Measurements from ENCODE around the gene TARBP1.
A peak's percentile ranks its signal among the peaks of the same experiment; 100 is the strongest.

Gene TARBP1

GRCh38 chr1:234515411-234515810 is 36.4 kb upstream of the TARBP1 start:
- Histone ChIP-seq H3K36me3 (replicated peaks in 1 of 2; ENCODE audit: control insufficient read depth in 2 of 2, insufficient read depth in 2 of 2, low read length in 2 of 2) (no peaks in the 10 kb centered on the region), H3K4me2 (ENCODE audit: insufficient read depth, low read length, poor library complexity, severe bottlenecking) (no peak overlapping the region), H3K14ac (ENCODE audit: low read length) (no peak overlapping the region), H3K9ac (ENCODE audit: low read depth, low read length, poor library complexity) (no peak overlapping the region), H2BK120ac (ENCODE audit: low read depth, low read length) (no peak overlapping the region), H4K8ac (ENCODE audit: low read depth, low read length) (no peak overlapping the region), H2BK15ac (ENCODE audit: low read length) (no peak overlapping the region), H3K27me3 (ENCODE audit: control insufficient read depth in 3 of 3, insufficient read depth in 3 of 3, low read depth in 1 of 3, low read length in 3 of 3) (no peaks in the 10 kb centered on the region), H3K27ac (replicated peaks; ENCODE audit: low read length) (no peak overlapping the region), H3K18ac (ENCODE audit: low read length) (no peak overlapping the region), H3K79me1 (ENCODE audit: low read depth, low read length) (no peaks in the 10 kb centered on the region), H3K9me3 (replicated peaks in 1 of 2; ENCODE audit: control insufficient read depth in 2 of 2, insufficient read depth in 1 of 2, low read depth in 1 of 2, low read length in 2 of 2) (peaks cover 0 to 1% of the 10 kb centered on the region in 2 donors), H2AK5ac (ENCODE audit: low read depth, low read length) (no peak overlapping the region), H3K4ac (ENCODE audit: low read length) (no peak overlapping the region), H3K4me3 (ENCODE audit: low read length in 2 of 2) (no peak overlapping the region), H2BK5ac (ENCODE audit: low read length) (no peak overlapping the region), H2AFZ (ENCODE audit: low read length) (peak overlapping the region; percentile 47), H3K23ac (ENCODE audit: low read depth, low read length, poor library complexity) (no peak overlapping the region), H4K91ac (ENCODE audit: low read depth, low read length, poor library complexity) (no peak overlapping the region), H2BK12ac (ENCODE audit: low read length) (no peak overlapping the region), H3K4me1 (ENCODE audit: control insufficient read depth in 2 of 2, insufficient read depth in 1 of 2, low read depth in 1 of 2, low read length in 2 of 2) (peaks cover 5 to 6% of the 10 kb centered on the region in 2 donors)
- no CpG with 5 or more reads among the region's 2 CpGs for WGBS, 2 donors (ENCODE audit: extremely low coverage in 2 of 2, insufficient read length in 2 of 2, insufficient replicate concordance in 1 of 2)
- DNase-seq (ENCODE audit: low spot score), result no peak

DNA sequence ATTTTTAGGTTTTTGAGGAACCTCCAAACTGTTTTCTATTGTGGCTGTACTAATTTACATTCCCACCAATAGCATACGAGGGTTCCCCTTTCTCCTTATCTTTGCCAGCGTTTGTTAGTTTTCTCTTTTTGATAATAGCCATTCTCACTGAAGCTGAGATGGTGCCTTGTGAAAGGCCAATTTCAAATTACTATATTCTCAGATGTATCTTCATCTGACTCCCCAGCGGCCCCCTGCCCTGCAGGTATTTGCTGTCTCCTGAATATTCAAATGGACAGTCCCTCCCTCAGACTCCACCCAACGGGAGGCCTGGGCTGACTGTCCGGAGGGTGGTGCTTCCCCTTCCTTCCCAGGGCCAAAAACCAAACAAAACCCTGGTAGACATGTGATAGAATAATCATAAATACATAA is 33.5 kb upstream of the TARBP1 start:
- H2BK15ac ChIP-seq (ENCODE audit: low read length), result no peak overlapping the region
- no peaks in the 10 kb centered on the region for H3K27me3 ChIP-seq (ENCODE audit: control insufficient read depth in 3 of 3, insufficient read depth in 3 of 3, low read depth in 1 of 3, low read length in 3 of 3)
- no peak for DNase-seq (ENCODE audit: low spot score)
- H3K9me3 ChIP-seq (replicated peaks in 1 of 2; ENCODE audit: control insufficient read depth in 2 of 2, insufficient read depth in 1 of 2, low read depth in 1 of 2, low read length in 2 of 2), result no peaks in the 10 kb centered on the region
- no peak overlapping the region for H3K9ac ChIP-seq (ENCODE audit: low read depth, low read length, poor library complexity)
- H3K4ac ChIP-seq (ENCODE audit: low read length), result no peak overlapping the region
- no peak overlapping the region for H3K4me3 ChIP-seq (ENCODE audit: low read length in 2 of 2)
- H3K27ac ChIP-seq (replicated peaks; ENCODE audit: low read length), result no peak overlapping the region
- WGBS, 2 donors (ENCODE audit: extremely low coverage in 2 of 2, insufficient read length in 2 of 2, insufficient replicate concordance in 1 of 2), result no CpG with 5 or more reads among the region's 5 CpGs
- no peak overlapping the region for H3K23ac ChIP-seq (ENCODE audit: low read depth, low read length, poor library complexity)
- H2BK12ac ChIP-seq (ENCODE audit: low read length), result no peak overlapping the region
- no peak overlapping the region for H2AFZ ChIP-seq (ENCODE audit: low read length)
- no peak overlapping the region for H4K8ac ChIP-seq (ENCODE audit: low read depth, low read length)
- H3K4me2 ChIP-seq (ENCODE audit: insufficient read depth, low read length, poor library complexity, severe bottlenecking), result no peak overlapping the region
- H3K79me1 ChIP-seq (ENCODE audit: low read depth, low read length), result no peaks in the 10 kb centered on the region
- H3K4me1 ChIP-seq (ENCODE audit: control insufficient read depth in 2 of 2, insufficient read depth in 1 of 2, low read depth in 1 of 2, low read length in 2 of 2), result peaks cover 6 to 15% of the 10 kb centered on the region in 2 donors
- H4K91ac ChIP-seq (ENCODE audit: low read depth, low read length, poor library complexity), result no peak overlapping the region
- H3K36me3 ChIP-seq (replicated peaks in 1 of 2; ENCODE audit: control insufficient read depth in 2 of 2, insufficient read depth in 2 of 2, low read length in 2 of 2), result no peaks in the 10 kb centered on the region
- H3K14ac ChIP-seq (ENCODE audit: low read length), result no peak overlapping the region
- no peak overlapping the region for H2AK5ac ChIP-seq (ENCODE audit: low read depth, low read length)
- H2BK120ac ChIP-seq (ENCODE audit: low read depth, low read length), result no peak overlapping the region
- no peak overlapping the region for H2BK5ac ChIP-seq (ENCODE audit: low read length)
- H3K18ac ChIP-seq (ENCODE audit: low read length), result no peak overlapping the region

GRCh38 chr1:234509457-234510328 is 30.7 kb upstream of the TARBP1 start:
- Histone ChIP-seq H3K4me2 (ENCODE audit: insufficient read depth, low read length, poor library complexity, severe bottlenecking) (no peak overlapping the region), H3K4me3 (ENCODE audit: low read length in 2 of 2) (no peak overlapping the region), H3K4ac (ENCODE audit: low read length) (no peak overlapping the region), H3K9me3 (replicated peaks in 1 of 2; ENCODE audit: control insufficient read depth in 2 of 2, insufficient read depth in 1 of 2, low read depth in 1 of 2, low read length in 2 of 2) (no peaks in the 10 kb centered on the region), H3K36me3 (replicated peaks in 1 of 2; ENCODE audit: control insufficient read depth in 2 of 2, insufficient read depth in 2 of 2, low read length in 2 of 2) (no peaks in the 10 kb centered on the region), H2BK12ac (ENCODE audit: low read length) (no peak overlapping the region), H3K4me1 (ENCODE audit: control insufficient read depth in 2 of 2, insufficient read depth in 1 of 2, low read depth in 1 of 2, low read length in 2 of 2) (peaks cover 2 to 9% of the 10 kb centered on the region in 2 donors), H3K27me3 (ENCODE audit: control insufficient read depth in 3 of 3, insufficient read depth in 3 of 3, low read depth in 1 of 3, low read length in 3 of 3) (no peaks in the 10 kb centered on the region), H2BK15ac (ENCODE audit: low read length) (no peak overlapping the region), H4K91ac (ENCODE audit: low read depth, low read length, poor library complexity) (no peak overlapping the region), H3K9ac (ENCODE audit: low read depth, low read length, poor library complexity) (no peak overlapping the region), H2AK5ac (ENCODE audit: low read depth, low read length) (no peak overlapping the region), H3K79me1 (ENCODE audit: low read depth, low read length) (no peaks in the 10 kb centered on the region), H2BK120ac (ENCODE audit: low read depth, low read length) (no peak overlapping the region), H3K23ac (ENCODE audit: low read depth, low read length, poor library complexity) (no peak overlapping the region), H3K14ac (ENCODE audit: low read length) (no peak overlapping the region), H2AFZ (ENCODE audit: low read length) (peak overlapping the region; percentile 69), H4K8ac (ENCODE audit: low read depth, low read length) (no peak overlapping the region), H3K27ac (replicated peaks; ENCODE audit: low read length) (no peak overlapping the region), H3K18ac (ENCODE audit: low read length) (no peak overlapping the region), H2BK5ac (ENCODE audit: low read length) (no peak overlapping the region)
- WGBS, 2 donors (ENCODE audit: extremely low coverage in 2 of 2, insufficient read length in 2 of 2, insufficient replicate concordance in 1 of 2), result no CpG with 5 or more reads among the region's 9 CpGs
- no peak for DNase-seq (ENCODE audit: low spot score)

GRCh38 chr1:234507626-234508387 is 28.8 kb upstream of the TARBP1 start:
- no peaks in the 10 kb centered on the region for H3K79me1 ChIP-seq (ENCODE audit: low read depth, low read length)
- H3K4me3 ChIP-seq (ENCODE audit: low read length in 2 of 2), result no peak overlapping the region
- no CpG with 5 or more reads among the region's 11 CpGs for WGBS, 2 donors (ENCODE audit: extremely low coverage in 2 of 2, insufficient read length in 2 of 2, insufficient replicate concordance in 1 of 2)
- H3K4ac ChIP-seq (ENCODE audit: low read length), result no peak overlapping the region
- H2BK120ac ChIP-seq (ENCODE audit: low read depth, low read length), result no peak overlapping the region
- peaks cover 2 to 9% of the 10 kb centered on the region in 2 donors for H3K4me1 ChIP-seq (ENCODE audit: control insufficient read depth in 2 of 2, insufficient read depth in 1 of 2, low read depth in 1 of 2, low read length in 2 of 2)
- H3K18ac ChIP-seq (ENCODE audit: low read length), result no peak overlapping the region
- H3K4me2 ChIP-seq (ENCODE audit: insufficient read depth, low read length, poor library complexity, severe bottlenecking), result no peak overlapping the region
- no peak overlapping the region for H2AFZ ChIP-seq (ENCODE audit: low read length)
- H4K91ac ChIP-seq (ENCODE audit: low read depth, low read length, poor library complexity), result no peak overlapping the region
- no peak overlapping the region for H3K14ac ChIP-seq (ENCODE audit: low read length)
- H3K27me3 ChIP-seq (ENCODE audit: control insufficient read depth in 3 of 3, insufficient read depth in 3 of 3, low read depth in 1 of 3, low read length in 3 of 3), result no peaks in the 10 kb centered on the region
- H3K9me3 ChIP-seq (replicated peaks in 1 of 2; ENCODE audit: control insufficient read depth in 2 of 2, insufficient read depth in 1 of 2, low read depth in 1 of 2, low read length in 2 of 2), result no peaks in the 10 kb centered on the region
- DNase-seq (ENCODE audit: low spot score), result no peak
- no peak overlapping the region for H2BK5ac ChIP-seq (ENCODE audit: low read length)
- H2AK5ac ChIP-seq (ENCODE audit: low read depth, low read length), result no peak overlapping the region
- H4K8ac ChIP-seq (ENCODE audit: low read depth, low read length), result no peak overlapping the region
- no peak overlapping the region for H3K27ac ChIP-seq (replicated peaks; ENCODE audit: low read length)
- H2BK15ac ChIP-seq (ENCODE audit: low read length), result no peak overlapping the region
- H3K36me3 ChIP-seq (replicated peaks in 1 of 2; ENCODE audit: control insufficient read depth in 2 of 2, insufficient read depth in 2 of 2, low read length in 2 of 2), result no peaks in the 10 kb centered on the region
- H2BK12ac ChIP-seq (ENCODE audit: low read length), result no peak overlapping the region
- no peak overlapping the region for H3K23ac ChIP-seq (ENCODE audit: low read depth, low read length, poor library complexity)
- no peak overlapping the region for H3K9ac ChIP-seq (ENCODE audit: low read depth, low read length, poor library complexity)
